Naive thymus-derived CD8-positive, alpha-beta T cell (primary cell): ENCODE data around the gene MICAL2. TPM values are rescaled to one million over a fixed set of nuclear protein-coding genes. Genes with fewer than 3 reads are reported as not detected.

Experiments
- ATAC-seq, 2 donors: fragments of 150-1000 bp; cut with Tn5 transposase in 1 of 2; sonication (Bioruptor Pico), chemical (Tn5 transposase) in 1 of 2; 1 replicate in 1 of 2; 2 replicates in 1 of 2; pipeline ENCODE4 v1.10.0; 2021; ENCODE audit warnings: mild to moderate bottlenecking in 2 of 2, moderate library complexity in 2 of 2
- POLR2A ChIA-PET: fragments of 350-600 bp; sonication (Branson Sonifier 250); formaldehyde crosslinking; loops from one replicate; lab custom pipeline; 2021; ENCODE audit warnings: antibody characterized with exemption; lab: Charles Lee
- DNase-seq, 10 donors: peaks; one replicate each; pipeline versions ENCODE4 v3.0.0 to v3.0.0-alpha.2; 2020 to 2022
- H3K27ac Mint-ChIP-seq, 10 donors: one replicate each; pipeline ENCODE4 v1.8.0; 2020 to 2022; ENCODE audit warnings: mild to moderate bottlenecking in 10 of 10, mixed read lengths in 10 of 10, moderate library complexity in 4 of 10, inconsistent platforms in 1 of 10
- H3K27me3 Mint-ChIP-seq, 5 donors: one replicate each; pipeline ENCODE4 v1.8.0; 2021 to 2022; ENCODE audit warnings: mixed read lengths in 5 of 5
- H3K36me3 Mint-ChIP-seq, 3 donors: one replicate each; pipeline ENCODE4 v1.8.0; 2020 to 2022; ENCODE audit warnings: mixed read lengths in 3 of 3, mild to moderate bottlenecking in 2 of 3, inconsistent platforms in 1 of 3
- H3K4me1 Mint-ChIP-seq, 4 donors: one replicate each; pipeline ENCODE4 v1.8.0; 2021 to 2022; ENCODE audit warnings: mixed read lengths in 4 of 4
- H3K4me3 Mint-ChIP-seq, 10 donors: one replicate each; pipeline ENCODE4 v1.8.0; 2020 to 2022; ENCODE audit warnings: mild to moderate bottlenecking in 10 of 10, mixed read lengths in 10 of 10, moderate library complexity in 6 of 10, inconsistent platforms in 1 of 10
- H3K9me3 Mint-ChIP-seq, 9 donors: one replicate each; pipeline ENCODE4 v1.8.0; 2020 to 2022; ENCODE audit warnings: mixed read lengths in 9 of 9, mild to moderate bottlenecking in 3 of 9, inconsistent platforms in 1 of 9, moderate library complexity in 1 of 9
- polyA plus RNA-seq, 3 donors: library from polyadenylated mRNA; unstranded; fragments of 300-500 nt; fragmentation: Illumina TruSeq; gene quantifications; one replicate each; pipeline ENCODE4 v1.2.3, GENCODE V29; 2021
- total RNA-seq, 8 experiments: library from RNA in 2 of 8; stranded (reverse) in 2 of 8; gene quantifications; one replicate each; pipeline ENCODE4 v1.2.3 and lab custom pipeline; 2021 to 2026

Gene MICAL2
- total and polyA plus RNA-seq, 5 experiments from 2014 or later: 2.3 to 12.3 (median 5.0) TPM

- H3K27ac Mint-ChIP-seq: no peak overlapping the region
- H3K27me3 Mint-ChIP-seq: no peaks in the 10 kb centered on the region
- peaks cover 0 to 17% (median 3%) of the 10 kb centered on the region in 4 donors for H3K4me1 Mint-ChIP-seq
- POLR2A ChIA-PET: no interaction called here
- H3K36me3 Mint-ChIP-seq: no peaks in the 10 kb centered on the region
- peaks cover 0 to 2% (median 0%) of the 10 kb centered on the region in 9 donors for H3K9me3 Mint-ChIP-seq
- no peak for ATAC-seq
- no peak overlapping the region for H3K4me3 Mint-ChIP-seq
- no peak for DNase-seq
These were observed 60.1 kb downstream of the MICAL2 start for GRCh38 chr11:12170501-12170900.

- peaks cover 0 to 2% (median 0%) of the 10 kb centered on the region in 9 donors for H3K9me3 Mint-ChIP-seq
- no peak overlapping the region for H3K4me3 Mint-ChIP-seq
- H3K4me1 Mint-ChIP-seq: peaks cover 0 to 21% (median 7%) of the 10 kb centered on the region in 4 donors
- DNase-seq (no peak), ATAC-seq (no peak)
- no peaks in the 10 kb centered on the region for H3K27me3 Mint-ChIP-seq
- H3K27ac Mint-ChIP-seq: peak overlapping the region in 1 of 10 donors; percentile 5
- POLR2A ChIA-PET: no interaction called here
- H3K36me3 Mint-ChIP-seq: no peaks in the 10 kb centered on the region
These were observed 60.6 kb downstream of the MICAL2 start for GRCh38 chr11:12170984-12171383.

DNA sequence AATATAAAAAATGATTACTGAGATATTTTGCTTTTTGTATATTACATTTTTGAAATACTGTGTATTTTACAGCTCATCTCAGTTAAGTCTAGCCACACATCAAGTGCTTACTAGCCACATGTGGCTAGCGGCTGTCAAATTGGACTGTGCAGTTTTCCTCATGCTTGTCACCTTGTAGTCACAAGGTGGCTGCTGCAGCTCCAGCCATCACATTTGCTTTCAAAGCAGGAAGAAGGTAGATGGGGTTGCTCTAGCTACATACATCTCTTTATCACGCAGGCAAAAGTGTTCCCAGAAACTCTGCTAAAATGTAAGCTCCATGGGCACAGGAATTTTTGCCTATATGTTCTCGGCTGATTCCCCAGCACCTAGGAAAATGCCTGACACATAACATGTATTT lies 61.5 kb downstream of the MICAL2 start:
- Mint-ChIP-seq H3K27ac (no peak overlapping the region), H3K27me3 (no peaks in the 10 kb centered on the region), H3K36me3 (no peaks in the 10 kb centered on the region), H3K9me3 (peaks cover 0 to 2% (median 0%) of the 10 kb centered on the region in 9 donors), H3K4me3 (no peak overlapping the region), H3K4me1 (peaks cover 0 to 23% (median 11%) of the 10 kb centered on the region in 4 donors)
- POLR2A ChIA-PET: no interaction called here
- DNase-seq: no peak
- no peak for ATAC-seq

DNA sequence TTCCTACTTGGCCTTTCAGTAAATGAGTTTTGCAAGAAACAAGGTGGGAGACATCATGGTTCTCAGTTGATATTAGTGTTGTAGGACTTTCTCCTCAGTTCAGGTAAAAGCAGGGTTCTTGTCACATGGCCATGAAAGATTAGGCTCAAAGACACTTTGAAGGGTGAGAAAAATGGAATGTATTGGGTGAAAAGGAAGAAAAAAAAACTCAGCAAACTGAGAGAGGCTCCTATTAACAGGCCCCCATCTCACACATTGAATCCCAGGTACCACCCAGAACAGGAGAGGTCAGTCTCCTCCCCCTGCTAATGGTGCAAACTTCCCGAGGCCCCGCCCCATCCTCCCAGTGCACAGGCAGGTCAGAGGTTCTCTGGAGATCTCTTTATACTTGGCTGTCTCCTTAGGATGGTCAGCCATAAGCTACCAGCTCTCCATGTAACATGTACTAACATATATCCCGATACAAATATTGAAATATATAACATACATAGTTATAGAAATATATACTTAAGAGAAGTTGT lies 62.2 kb downstream of the MICAL2 start:
- Mint-ChIP-seq H3K36me3 (no peaks in the 10 kb centered on the region), H3K27me3 (no peaks in the 10 kb centered on the region), H3K27ac (peak overlapping the region in 1 of 10 donors; percentile 51), H3K4me1 (peaks cover 0 to 20% (median 11%) of the 10 kb centered on the region in 4 donors), H3K4me3 (no peak overlapping the region), H3K9me3 (peaks cover 0 to 2% (median 0%) of the 10 kb centered on the region in 9 donors)
- POLR2A ChIA-PET: interaction anchor here (0.9 kb wide), 1 partner anchor 82 kb away, joined by 3 read pairs; no protein-coding TSS in a partner anchor
- DNase-seq (no peak), ATAC-seq (no peak)

- Mint-ChIP-seq H3K4me3 (no peak overlapping the region), H3K36me3 (no peaks in the 10 kb centered on the region), H3K27ac (no peak overlapping the region), H3K27me3 (no peaks in the 10 kb centered on the region), H3K4me1 (peaks cover 4 to 20% (median 13%) of the 10 kb centered on the region in 4 donors), H3K9me3 (peaks cover 0 to 2% (median 0%) of the 10 kb centered on the region in 9 donors)
- ATAC-seq (no peak), DNase-seq (no peak)
- POLR2A ChIA-PET: interaction anchor here (0.9 kb wide), 1 partner anchor 83 kb away, joined by 3 read pairs; no protein-coding TSS in a partner anchor
These were observed 62.7 kb downstream of the MICAL2 start for GRCh38 chr11:12173111-12173510.

GRCh38 chr11:12174128-12174476 lies 63.7 kb downstream of the MICAL2 start:
- Mint-ChIP-seq H3K27me3 (no peaks in the 10 kb centered on the region), H3K27ac (no peak overlapping the region), H3K36me3 (no peaks in the 10 kb centered on the region), H3K4me3 (no peak overlapping the region), H3K4me1 (peaks cover 12 to 25% (median 18%) of the 10 kb centered on the region in 4 donors), H3K9me3 (peaks cover 0 to 2% (median 0%) of the 10 kb centered on the region in 9 donors)
- ATAC-seq: no peak
- no peak for DNase-seq
- POLR2A ChIA-PET: no interaction called here

- Mint-ChIP-seq H3K27ac (peak overlapping the region in 2 of 10 donors; percentile 10 to 18), H3K27me3 (no peaks in the 10 kb centered on the region), H3K36me3 (no peaks in the 10 kb centered on the region), H3K4me3 (peak overlapping the region in 1 of 10 donors; percentile 8), H3K9me3 (peaks cover 0 to 2% (median 0%) of the 10 kb centered on the region in 9 donors), H3K4me1 (peaks cover 12 to 30% (median 21%) of the 10 kb centered on the region in 4 donors)
- POLR2A ChIA-PET: no interaction called here
- ATAC-seq: no peak
- DNase-seq: no peak
These were observed 64.2 kb downstream of the MICAL2 start for GRCh38 chr11:12174477-12175143.

DNA sequence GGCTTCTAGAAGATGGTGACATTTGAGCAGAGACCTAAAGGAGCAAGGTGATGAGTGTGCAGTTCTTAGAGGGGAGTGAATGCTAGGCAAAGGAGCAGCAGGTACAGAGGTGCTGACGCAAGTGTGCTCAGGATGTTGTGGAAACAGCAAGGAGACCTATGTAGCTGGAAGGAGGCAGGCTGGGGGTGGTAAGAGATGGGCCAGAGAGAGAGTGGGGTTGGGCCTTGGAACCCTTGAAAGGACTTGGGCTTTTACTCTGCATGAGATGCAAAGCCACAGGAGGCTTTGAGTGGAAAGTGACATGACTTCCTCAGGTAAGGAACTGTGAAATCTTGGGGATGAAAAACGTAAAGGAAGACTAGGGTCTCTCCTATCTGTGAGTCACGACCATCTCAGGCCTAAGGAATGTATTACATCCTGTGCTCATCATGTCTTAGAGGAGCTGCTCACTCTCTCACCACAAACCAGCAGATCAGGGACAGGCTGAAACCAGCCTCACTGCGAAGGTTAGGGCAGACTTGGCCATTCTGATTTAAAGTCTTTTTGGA lies 65.4 kb downstream of the MICAL2 start:
- peaks cover 16 to 34% (median 25%) of the 10 kb centered on the region in 4 donors for H3K4me1 Mint-ChIP-seq
- ATAC-seq (peak in 1 of 2 donors; percentile 42), DNase-seq (no peak)
- H3K27ac Mint-ChIP-seq: peak overlapping the region in 7 of 10 donors; percentile 22 to 80 (median 58)
- H3K36me3 Mint-ChIP-seq: no peaks in the 10 kb centered on the region
- peaks cover 0 to 2% (median 0%) of the 10 kb centered on the region in 9 donors for H3K9me3 Mint-ChIP-seq
- H3K4me3 Mint-ChIP-seq: no peak overlapping the region
- POLR2A ChIA-PET: no interaction called here
- no peaks in the 10 kb centered on the region for H3K27me3 Mint-ChIP-seq

GRCh38 chr11:12176410-12176809 lies 66.0 kb downstream of the MICAL2 start:
- Mint-ChIP-seq H3K4me1 (peaks cover 16 to 34% (median 25%) of the 10 kb centered on the region in 4 donors), H3K27ac (peak overlapping the region in 3 of 10 donors; percentile 15 to 58 (median 22)), H3K4me3 (no peak overlapping the region), H3K27me3 (no peaks in the 10 kb centered on the region), H3K36me3 (no peaks in the 10 kb centered on the region), H3K9me3 (peaks cover 0 to 1% (median 0%) of the 10 kb centered on the region in 9 donors)
- POLR2A ChIA-PET: no interaction called here
- ATAC-seq: no peak
- no peak for DNase-seq

GRCh38 chr11:12177739-12178338 lies 67.4 kb downstream of the MICAL2 start:
- H3K9me3 Mint-ChIP-seq: no peaks in the 10 kb centered on the region
- DNase-seq (no peak), ATAC-seq (no peak)
- H3K27me3 Mint-ChIP-seq: no peaks in the 10 kb centered on the region
- POLR2A ChIA-PET: no interaction called here
- no peak overlapping the region for H3K4me3 Mint-ChIP-seq
- no peaks in the 10 kb centered on the region for H3K36me3 Mint-ChIP-seq
- peak overlapping the region in 1 of 10 donors; percentile 29 for H3K27ac Mint-ChIP-seq
- peaks cover 16 to 34% (median 25%) of the 10 kb centered on the region in 4 donors for H3K4me1 Mint-ChIP-seq

GRCh38 chr11:12179019-12179418 lies 68.6 kb downstream of the MICAL2 start:
- Mint-ChIP-seq H3K36me3 (no peaks in the 10 kb centered on the region), H3K9me3 (no peaks in the 10 kb centered on the region), H3K27ac (peak overlapping the region in 5 of 10 donors; percentile 7 to 77 (median 15)), H3K27me3 (no peaks in the 10 kb centered on the region), H3K4me1 (peaks cover 16 to 34% (median 25%) of the 10 kb centered on the region in 4 donors), H3K4me3 (no peak overlapping the region)
- DNase-seq: no peak
- POLR2A ChIA-PET: no interaction called here
- ATAC-seq: no peak

GRCh38 chr11:12179531-12179930 lies 69.1 kb downstream of the MICAL2 start:
- ATAC-seq (no peak), DNase-seq (no peak)
- peak overlapping the region in 1 of 10 donors; percentile 43 for H3K4me3 Mint-ChIP-seq
- H3K4me1 Mint-ChIP-seq: peaks cover 16 to 33% (median 24%) of the 10 kb centered on the region in 4 donors
- no peaks in the 10 kb centered on the region for H3K9me3 Mint-ChIP-seq
- H3K36me3 Mint-ChIP-seq: no peaks in the 10 kb centered on the region
- H3K27ac Mint-ChIP-seq: peak overlapping the region in 6 of 10 donors; percentile 5 to 73 (median 52)
- POLR2A ChIA-PET: no interaction called here
- H3K27me3 Mint-ChIP-seq: no peaks in the 10 kb centered on the region
